GM19023 (cell line): ENCODE measurements around the gene SMARCD1.

Source experiments
- ATAC-seq: cut with Tn5 transposase; IDR thresholded peaks from one replicate; pipeline ENCODE4 v1.9.1; 2021; ENCODE audit warnings: mild to moderate bottlenecking, moderate library complexity; ENCODE audit not compliant: unreplicated experiment

SMARCD1 gene

DNA sequence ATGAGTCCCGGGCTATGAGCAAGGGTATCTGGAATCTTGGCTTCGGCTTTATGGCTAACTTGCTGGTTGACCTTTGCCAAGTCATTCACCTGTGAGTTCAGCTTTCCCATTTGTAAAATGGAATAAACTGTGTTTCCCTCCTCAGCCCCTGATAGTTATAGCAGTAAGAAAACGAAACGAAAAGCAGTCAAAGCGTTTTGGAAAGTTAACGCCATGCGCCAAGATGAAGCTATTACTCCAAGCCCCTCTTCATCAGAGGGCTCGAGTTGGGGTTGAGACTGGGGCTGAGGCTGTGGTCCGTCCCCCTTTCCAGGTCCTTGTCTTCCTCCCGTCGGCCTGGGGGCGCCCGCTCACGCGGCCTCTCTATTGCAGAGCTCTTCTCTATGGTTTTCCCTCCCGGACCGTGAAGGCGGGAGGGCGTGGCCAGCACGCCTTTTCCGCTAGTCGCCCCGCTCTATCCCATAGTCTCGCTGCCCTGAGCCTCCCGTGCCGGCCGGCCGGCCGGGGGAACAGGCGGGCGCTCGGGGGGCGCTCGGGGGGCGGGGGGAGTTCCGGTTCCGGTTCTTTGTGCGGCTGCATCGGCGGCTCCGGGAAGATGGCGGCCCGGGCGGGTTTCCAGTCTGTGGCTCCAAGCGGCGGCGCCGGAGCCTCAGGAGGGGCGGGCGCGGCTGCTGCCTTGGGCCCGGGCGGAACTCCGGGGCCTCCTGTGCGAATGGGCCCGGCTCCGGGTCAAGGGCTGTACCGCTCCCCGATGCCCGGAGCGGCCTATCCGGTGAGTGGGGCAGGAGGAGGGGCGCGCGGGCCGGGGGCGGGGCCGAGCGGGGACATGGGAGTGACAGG is at the start of gene SMARCD1:
Gene SMARCD1, plus strand, starts transcription at position 568 of the 840 bp plus-strand sequence. Its CDS starts 28 bp downstream, at position 596.
- ATAC-seq, result peak; percentile 85

DNA sequence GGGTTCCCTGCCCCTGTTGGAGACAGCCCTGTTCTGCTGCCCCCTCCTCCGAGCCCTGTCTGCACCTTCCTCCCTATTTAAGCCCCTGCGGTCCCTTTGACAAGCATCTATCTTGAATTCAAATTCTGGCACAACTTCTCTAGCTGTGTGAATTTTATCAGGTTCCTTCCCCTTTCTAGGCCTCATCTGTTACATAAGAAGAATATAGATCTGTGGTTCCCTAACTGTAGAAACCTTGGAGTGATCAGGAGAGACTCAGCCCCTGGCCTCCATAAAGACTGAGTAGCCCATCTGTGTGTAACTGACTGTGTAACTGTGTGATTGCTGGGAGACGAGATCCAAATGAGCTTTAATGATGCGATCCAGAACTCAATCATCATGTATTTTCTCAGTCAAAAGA is 46.8 kb upstream of the SMARCD1 start:
- no peak for ATAC-seq

DNA sequence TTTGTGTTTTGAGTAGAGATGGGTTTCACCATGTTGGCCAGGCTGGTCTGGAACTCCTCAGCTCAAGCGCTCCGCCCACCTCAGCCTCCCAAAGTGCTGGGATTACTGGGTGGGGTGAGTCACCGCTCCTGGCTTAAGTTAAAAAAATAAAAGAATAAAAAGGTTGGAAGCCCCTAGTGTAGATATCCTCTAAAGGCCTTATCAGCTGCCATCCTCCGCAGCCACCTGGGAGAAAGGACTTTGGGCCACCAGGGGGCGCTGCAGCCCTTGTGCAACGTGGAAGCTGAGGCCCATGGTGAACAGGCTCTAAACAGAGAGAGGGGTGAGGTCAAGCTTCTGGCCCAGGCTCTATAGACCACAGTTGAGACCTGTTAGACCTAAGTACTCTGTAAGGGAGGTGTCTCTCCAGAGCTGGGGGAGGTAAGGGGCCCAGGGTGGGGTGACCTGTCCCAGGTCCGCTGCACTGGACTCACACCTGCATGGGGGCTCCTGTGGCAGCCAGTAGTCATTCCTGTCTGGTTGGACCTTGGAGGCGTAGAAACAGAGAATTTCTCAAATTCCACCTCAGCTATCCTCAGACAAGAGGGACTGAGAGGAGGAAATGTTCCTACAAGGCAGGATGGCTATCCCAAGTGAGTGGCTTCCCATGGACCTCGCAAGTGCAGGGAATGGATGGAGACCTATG is 45.8 kb upstream of the SMARCD1 start:
- no peak for ATAC-seq

DNA sequence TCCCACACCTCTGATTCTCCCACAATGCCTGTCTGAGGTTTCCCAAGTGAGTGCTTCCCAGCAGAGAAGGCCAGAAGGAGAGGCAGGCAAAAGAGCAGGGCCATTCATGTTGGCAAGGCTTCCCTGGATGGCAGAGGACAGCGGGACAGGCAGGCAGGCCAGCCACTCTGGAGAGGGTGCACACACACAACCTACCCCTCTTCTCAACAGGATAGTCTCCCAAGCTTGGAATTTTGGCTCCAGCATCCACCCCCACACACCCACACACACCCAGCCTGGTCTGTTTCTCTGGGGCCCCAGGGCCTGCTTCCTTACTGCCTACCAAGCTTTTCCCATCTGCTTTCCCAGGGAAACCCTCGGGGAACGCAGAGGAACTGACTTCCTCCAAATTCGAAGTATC is 44.5 kb upstream of the SMARCD1 start:
- no peak for ATAC-seq

DNA sequence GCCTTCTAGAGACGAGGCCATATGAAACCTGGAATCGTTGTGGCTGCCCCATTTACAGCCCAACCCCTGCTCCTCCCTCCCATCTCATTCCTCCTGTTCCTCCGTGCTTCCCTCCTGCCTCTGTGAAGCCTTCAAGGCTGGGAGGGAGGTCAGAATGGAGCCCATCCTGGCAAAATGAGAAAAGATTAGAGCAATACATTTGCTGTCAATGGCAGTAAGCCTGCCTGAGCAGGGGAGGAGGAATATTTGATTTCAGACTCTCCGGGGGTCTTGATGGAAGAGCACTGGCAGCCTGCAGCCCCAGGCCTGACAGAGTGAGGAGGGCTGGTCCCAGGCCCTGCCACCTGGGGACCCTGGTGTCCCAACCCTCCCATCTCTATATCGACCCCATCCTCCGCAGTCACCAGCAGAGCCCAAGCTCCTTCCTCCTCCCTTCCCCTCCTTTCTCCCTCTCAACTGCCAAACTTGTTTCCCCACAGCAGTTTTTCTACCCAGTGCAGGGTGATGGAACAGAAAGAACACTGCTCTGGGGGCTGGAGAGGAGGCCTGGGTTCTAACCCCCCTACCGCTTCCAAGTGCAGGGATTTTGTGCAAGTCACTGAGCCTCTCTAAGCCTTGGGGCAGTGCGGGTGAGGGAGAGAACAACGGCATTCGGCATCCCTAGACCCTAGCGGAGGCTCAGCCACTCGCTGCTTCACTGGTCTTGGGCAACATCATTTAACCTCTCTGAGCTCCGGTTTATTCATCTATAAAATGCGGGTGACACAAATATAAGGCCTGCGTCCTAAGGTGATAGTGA is 43.9 kb upstream of the SMARCD1 start:
- no peak for ATAC-seq

DNA sequence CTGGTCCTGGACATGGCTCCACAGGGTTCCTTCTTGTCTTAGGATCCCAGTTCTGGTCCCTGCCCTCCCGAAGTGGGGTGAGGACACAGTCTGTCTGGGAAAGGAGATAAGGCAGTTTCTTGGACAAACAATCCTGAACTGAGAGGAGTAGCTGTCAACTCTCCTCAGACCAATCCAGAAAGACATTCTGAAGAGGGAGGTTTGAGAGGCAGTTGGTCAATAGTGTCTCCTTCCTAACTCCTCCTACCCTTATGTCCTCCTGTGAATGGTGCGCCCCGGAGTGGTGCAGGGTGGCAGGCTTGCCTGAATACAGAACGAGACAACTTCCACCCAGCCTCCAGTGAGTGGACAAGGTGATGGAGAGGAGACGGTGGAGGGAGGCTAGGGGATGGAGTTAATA is 43.2 kb upstream of the SMARCD1 start:
- ATAC-seq, result no peak

DNA sequence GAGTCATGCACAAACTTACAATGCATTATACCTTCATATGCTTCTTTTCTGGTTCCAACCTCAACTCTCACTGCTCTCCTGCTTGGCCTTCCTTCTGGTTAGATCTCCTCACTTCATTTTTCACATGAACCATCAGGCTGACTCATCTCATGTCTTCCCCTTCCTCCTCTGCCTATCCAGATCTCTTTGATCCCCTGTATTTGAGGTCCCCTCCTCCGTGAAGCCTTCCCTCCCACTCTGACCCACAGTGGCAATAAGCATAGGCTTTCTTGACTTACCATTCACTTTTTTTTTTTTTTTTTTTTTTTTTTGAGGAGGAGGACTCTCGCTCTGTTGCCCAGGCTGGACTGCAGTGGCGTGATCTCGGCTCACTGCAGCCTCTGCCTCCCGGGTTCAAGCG is 42.4 kb upstream of the SMARCD1 start:
- ATAC-seq, result no peak

DNA sequence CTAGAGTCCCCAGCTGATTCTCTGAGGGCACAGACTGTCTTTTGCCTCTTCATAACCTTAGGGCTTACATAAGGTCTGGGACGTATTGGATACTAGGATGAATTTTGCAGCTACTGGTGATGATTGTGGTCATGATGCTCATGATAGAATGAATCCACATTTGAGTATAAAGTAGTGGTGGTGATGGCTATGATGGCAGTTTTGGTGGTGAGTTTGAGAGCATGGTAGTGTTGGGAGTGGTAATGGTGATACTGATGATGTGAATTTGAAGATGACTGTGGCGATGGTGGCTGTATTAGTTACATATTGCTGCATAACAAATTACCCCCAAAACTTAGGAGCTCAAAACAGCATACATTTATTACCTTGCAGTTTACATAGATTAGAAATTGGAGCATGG is 41.8 kb upstream of the SMARCD1 start:
- no peak for ATAC-seq

DNA sequence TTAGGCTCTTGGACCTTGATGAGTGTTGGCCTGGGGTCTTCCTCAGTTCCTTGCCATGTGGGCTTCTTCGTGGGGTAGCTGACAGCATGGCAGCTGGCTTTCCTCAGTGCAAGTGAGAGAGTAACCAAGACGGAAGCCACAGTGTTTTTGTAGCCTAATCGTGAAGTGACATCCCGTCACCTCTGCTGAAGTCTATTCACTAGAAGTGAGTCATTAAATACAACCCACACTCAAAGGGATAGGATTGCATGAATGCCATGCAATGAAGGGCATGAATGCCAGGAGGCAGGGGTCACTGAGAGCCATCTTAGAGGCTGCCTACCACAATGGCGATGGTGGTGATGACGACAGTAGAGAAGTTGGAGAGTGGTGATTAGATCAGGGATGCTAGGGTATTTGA is 41.3 kb upstream of the SMARCD1 start:
- no peak for ATAC-seq

DNA sequence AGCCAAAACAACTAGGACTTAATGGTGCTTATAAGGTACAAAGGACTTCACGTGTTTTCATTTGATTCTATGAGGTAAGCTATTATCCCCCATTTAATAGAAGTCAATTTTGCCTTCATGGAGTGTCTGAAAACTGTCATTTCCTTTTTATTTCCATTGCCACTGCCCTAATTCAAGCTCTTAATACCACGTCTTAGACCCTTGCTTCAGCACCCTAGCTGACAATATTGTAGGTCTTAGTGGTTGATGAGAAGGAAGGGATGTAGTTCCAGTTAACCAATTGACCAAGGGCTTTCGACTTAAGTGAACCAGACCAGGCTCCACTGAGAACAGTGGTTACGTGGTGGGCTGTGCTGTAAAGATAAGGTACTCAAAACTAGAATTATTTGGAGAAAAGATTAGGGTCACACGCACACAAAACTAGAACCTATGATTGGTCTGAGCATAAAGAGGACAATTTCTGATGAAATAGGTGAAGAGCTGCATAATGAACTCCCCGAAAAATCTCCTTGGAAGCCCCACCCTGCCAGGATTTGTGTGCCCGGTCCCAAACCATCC is 37.4 kb upstream of the SMARCD1 start:
- ATAC-seq, result no peak

DNA sequence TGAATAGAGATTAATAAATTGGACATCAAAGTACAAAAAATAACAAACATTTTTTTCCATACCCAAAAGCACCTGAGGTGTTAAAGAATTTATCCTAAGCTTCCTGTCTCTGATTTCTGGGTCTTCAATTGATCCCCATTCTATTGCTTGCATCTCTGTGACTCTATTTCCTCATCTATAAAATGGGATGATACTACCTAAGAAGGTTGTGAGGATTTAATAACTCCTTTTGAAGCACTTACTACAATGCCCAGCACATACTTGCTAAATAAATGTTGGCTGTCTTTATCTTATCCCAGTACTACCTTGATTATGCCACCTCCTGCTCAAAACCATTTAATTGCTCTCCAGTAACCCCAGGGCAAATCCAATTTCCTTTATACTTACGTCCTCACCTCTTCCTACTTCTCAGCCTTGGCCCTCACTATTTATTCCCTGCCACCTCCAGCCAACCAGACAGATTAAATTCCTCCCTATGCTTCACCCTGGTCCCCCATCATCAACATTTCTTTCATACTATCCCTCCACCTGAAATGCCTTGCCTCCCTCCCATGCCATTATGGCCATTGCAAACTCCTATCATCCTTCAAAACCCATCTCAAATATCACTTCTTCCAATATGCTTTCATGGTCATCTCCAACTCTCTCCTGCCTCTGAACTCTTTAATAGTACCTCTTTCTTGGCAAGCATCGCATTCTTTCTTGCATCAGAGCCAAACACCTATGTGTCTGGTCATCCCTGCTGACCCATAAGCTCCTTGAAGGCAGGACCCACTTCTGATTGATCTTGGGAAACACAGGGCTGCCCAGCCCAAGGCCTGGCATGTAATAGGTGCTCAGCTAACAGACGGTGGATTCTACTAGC is 35.7 kb upstream of the SMARCD1 start:
- ATAC-seq, result no peak

DNA sequence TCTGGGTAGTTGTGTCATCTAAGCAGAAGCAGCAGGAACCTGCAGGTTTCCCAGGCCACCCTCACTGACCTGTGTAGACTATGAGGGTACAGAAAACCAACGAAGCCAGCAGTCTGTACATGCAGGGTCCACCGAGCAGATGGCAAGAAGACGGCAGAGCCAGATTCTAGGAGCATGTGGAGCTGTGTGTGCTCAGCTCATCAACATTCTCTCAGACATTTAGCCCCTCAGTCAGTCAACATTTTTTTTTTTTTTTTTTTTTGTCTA is 35.1 kb upstream of the SMARCD1 start:
- ATAC-seq, result no peak

DNA sequence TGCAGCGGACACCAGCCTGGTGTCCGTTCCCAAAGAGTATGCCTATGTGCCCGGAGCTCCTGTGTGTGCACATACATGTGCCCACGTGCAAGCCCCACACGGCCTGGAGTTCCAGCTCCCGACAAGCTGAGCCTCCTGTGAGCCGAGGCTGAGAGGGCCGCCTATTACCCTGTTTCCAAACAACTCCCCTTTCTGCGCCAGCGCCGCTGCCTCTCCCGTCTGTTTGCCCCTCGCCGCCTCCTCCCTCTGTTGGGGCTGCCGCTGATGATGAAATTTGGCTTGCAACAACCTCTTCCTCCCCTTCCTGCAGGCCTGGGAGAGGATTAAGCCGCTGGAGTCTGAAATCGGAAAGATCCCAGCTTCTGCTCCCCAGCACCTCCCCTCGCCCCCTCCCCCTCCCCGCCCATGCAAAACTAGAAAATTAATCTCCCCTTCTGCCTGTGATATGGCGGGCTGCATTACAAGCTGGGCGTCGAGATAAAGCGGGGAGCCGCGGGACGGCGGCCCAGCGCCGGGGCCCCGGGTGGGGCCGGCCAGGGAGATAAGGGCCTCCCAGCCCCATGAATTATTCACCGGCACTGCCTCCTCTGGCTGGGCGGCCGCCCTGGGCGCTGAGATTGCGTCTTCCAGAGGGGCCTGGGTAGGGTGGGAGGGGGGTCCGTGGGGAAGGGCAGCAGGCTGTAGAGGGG is 34.6 kb upstream of the SMARCD1 start:
- ATAC-seq, result no peak

DNA sequence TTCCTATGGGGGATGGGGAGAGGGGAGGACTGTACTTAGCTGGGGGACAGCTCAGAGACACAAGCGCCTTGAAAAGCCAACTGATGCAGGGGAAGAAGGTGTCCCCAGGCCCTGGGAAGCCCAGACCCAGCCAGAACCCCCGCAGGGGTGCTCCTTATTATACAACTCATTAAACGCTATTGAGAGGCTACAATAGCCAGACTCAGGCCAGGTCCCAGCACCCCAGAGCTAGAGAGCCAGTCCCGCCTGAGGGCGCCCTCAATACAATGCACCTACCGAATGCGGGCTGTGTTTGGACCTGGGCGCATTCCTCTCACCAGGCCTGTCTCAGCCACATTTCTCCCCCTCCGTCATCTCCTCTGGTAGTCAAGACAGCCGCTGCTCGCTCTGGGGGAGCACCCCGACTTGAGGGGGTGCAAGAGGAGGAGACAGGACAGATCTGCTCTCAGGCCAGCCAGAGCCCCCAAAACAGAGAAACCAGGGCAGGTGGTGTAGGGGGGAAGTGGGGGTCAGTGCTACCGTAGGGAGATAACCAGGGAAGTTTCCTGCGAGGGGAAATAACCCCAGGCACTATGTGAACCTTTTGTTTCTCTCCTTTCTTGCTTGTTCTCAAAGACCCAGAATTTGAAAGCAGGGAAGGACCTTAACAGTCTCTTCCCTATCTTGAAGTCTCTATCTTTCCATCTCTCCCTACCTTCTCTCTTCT is 33.9 kb upstream of the SMARCD1 start:
- no peak for ATAC-seq

DNA sequence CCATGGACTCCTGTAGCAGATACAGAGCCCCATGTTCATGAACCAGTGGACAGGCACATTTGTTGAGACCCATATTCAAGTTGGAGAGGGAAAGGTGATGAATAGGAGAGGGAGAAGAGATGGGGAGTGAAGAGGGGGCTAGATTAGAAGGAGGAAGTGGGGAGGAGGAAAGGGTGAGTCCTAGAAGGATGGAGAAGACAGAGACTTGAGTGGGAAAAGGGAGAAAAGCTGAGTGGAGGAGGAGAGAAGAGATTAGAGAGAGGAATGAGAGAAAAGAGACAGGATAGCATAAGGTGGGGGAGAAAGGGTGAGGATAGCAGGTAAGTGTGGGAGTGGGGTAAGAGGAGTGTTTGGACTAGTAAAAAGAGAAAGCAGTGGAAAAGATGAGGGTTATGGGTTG is 32.6 kb upstream of the SMARCD1 start:
- ATAC-seq, result no peak

DNA sequence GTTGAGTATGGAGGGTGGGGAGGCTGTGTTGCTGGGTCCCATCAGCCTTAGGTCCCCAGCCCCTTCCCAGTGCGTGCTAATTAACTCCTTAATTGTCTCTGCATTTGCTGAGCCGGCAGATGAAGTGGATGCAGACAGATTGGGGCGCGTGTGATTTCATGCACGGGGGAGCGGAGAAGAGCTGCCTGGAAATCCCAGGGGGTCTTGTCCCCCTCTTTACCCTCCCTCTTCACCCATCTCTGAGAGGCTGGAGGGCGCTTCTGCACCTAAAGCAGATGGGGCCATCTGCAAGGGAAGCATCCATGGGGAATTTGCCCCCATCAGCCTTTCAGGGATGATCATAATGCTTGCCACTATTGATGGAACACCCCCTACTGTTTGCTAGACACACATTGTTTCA is 32.2 kb upstream of the SMARCD1 start:
- ATAC-seq, result no peak

DNA sequence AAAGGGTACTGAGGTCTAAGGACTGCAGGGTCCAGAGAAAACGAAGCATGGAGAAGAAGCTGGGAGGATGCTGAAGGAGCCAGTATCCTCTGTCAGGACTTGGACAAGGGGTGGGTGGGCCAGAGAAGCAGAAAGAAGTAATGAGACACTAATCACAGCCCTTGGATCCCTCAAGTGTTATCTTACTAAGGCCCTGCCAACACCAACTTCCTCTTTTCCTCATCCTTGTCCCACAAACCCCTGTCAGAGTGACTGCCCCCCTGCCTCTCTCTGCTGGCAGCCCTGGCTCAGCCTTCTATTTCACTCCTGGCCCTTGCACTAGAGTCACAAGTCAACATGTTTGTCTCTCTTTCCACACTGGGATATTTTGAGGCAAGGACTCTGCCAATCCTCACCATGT is 31.6 kb upstream of the SMARCD1 start:
- ATAC-seq, result no peak

DNA sequence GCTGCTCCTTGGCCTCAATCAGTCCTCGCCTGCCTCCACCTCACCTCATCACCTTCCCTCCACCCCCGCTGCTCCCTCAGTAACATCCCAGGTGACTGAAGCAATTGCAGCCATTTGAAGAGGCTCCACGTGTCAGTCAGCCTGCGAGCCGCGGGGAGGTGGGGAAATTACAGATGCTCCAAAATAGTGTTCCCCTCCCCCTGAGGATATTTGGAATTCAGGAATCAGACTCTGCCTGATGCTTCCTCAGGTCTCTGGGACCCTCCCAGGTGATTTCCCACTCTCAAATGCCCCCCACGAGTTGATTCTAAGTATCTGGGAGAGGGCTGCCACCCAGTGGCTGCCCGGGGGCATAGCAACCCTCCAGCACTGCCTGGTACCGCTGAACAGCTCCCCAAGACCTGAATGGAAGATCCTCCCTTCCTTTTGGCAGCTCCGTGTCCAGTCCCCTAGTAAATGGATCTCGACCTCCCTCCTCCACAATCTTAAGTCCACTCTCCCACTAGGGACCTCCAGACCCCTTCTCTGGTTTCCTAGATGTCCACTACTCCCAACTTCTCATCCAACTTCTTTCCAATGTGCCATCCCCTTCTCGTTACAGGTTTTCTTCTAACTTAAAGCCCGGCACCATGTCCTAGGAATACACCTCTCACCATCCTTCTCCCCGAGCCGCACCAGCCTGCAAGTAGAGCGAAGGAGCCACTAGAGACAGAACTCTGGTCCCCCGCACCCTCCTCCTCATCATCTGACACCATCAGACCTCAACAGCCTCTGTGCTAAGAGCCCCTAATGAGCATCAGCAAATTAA is 29.1 kb upstream of the SMARCD1 start:
- ATAC-seq, result no peak

DNA sequence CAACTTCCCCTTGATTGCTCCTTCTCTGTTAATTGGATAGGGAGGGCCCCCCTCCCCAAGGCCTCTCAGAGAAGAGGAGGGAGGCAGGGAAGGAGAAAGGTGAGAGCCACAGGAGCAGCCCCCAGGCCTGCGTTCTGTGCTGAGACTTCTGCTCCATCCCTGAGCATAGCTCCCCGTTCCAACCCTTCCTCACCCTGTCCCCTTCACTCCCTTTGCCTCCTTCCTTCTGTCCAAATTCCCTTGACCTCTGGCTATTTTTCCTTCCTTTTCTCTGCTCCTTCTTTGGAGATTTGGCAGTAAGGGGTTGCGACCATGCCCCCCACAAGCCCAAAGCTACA is 28.5 kb upstream of the SMARCD1 start:
- no peak for ATAC-seq
